ENCODE data around the gene METTL21A.

DNA sequence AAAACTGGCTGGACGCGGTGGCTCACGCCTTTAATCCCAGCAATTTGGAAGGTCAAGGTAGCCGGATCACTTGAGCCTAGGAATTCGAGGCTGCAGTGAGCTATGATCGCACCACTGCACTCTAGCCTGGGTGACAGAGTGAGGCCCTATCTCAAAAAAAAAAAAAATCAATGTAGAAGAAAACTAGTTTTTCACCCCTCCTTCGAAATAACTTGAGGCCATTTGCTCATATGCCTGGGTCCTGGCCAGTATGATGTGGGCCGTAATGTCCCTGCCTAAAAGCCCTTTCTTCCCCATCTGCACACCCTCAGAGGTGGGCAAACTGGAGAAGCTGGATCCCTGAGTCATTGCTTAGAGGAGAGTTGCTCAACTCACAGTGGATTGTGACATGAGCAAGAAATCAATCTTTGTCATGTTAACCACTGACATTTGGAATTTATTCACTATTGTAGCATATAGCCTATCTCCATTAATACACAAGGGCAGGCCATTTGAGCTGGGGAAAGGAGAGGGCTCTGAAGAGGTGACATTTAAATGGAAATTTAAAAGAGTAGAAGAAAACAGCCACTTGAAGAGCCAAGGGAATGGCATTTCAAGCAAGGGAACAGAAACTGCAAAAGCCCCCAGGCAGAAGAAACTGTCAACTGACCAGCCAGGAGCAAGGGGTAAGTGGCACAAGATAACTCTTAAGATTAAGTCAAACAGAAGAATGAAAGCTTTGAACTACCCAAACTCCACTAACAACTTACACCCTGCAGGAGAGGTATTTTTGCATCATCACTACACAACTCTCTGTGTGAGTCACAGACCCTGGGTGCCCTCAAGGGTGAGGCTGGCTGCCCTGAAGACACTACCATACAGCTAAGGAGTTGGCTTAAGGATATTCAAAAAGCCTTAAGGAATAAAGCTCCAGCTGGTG lies 7.6 kb upstream of the METTL21A start:
- TF ChIP-seq, protein P1, sequence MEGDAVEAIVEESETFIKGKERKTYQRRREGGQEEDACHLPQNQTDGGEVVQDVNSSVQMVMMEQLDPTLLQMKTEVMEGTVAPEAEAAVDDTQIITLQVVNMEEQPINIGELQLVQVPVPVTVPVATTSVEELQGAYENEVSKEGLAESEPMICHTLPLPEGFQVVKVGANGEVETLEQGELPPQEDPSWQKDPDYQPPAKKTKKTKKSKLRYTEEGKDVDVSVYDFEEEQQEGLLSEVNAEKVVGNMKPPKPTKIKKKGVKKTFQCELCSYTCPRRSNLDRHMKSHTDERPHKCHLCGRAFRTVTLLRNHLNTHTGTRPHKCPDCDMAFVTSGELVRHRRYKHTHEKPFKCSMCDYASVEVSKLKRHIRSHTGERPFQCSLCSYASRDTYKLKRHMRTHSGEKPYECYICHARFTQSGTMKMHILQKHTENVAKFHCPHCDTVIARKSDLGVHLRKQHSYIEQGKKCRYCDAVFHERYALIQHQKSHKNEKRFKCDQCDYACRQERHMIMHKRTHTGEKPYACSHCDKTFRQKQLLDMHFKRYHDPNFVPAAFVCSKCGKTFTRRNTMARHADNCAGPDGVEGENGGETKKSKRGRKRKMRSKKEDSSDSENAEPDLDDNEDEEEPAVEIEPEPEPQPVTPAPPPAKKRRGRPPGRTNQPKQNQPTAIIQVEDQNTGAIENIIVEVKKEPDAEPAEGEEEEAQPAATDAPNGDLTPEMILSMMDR (conservative IDR thresholded peaks at IDR 0.05 in 1 of 2, IDR thresholded peaks at IDR 0.05 in 1 of 2; ENCODE audit: extremely low read depth in 1 of 2, insufficient read depth in 1 of 2, low read depth in 1 of 2, low read length in 2 of 2), result no peak
- no peak for TF ChIP-seq EZH2 (IDR thresholded peaks at IDR 0.05; ENCODE audit: borderline replicate concordance, low read length)
